ENCODE results near the gene BTF3.

Gene BTF3

GRCh38 chr5:73550016-73550415 is 51.8 kb downstream of the BTF3 start:
- no peak for ATAC-seq
- TF ChIP-seq ZC3H10 (CRISPR knock-in tag; IDR thresholded peaks at IDR 0.05) (no peak), POU6F1 (CRISPR knock-in tag; IDR thresholded peaks at IDR 0.05; ENCODE audit: borderline replicate concordance, low read depth) (no peak), ISL1 (CRISPR knock-in tag; IDR thresholded peaks at IDR 0.05) (no peak), ZNF8 (CRISPR knock-in tag; IDR thresholded peaks at IDR 0.05) (no peak), ZFP3 (CRISPR knock-in tag; IDR thresholded peaks at IDR 0.05) (no peak), TOX (CRISPR knock-in tag; IDR thresholded peaks at IDR 0.05; ENCODE audit: borderline replicate concordance) (no peak), BACH2 (CRISPR knock-in tag; IDR thresholded peaks at IDR 0.05; ENCODE audit: borderline replicate concordance) (no peak), PPARA (CRISPR knock-in tag; IDR thresholded peaks at IDR 0.05; ENCODE audit: borderline replicate concordance) (no peak), OSR1 (CRISPR knock-in tag; IDR thresholded peaks at IDR 0.05) (no peak), TSHZ2 (CRISPR knock-in tag; IDR thresholded peaks at IDR 0.05) (no peak), TCF4 (CRISPR knock-in tag; IDR thresholded peaks at IDR 0.05; ENCODE audit: borderline replicate concordance) (no peak), ZNF70 (CRISPR knock-in tag; IDR thresholded peaks at IDR 0.05) (no peak), RARB (CRISPR knock-in tag; IDR thresholded peaks at IDR 0.05) (no peak)

GRCh38 chr5:73552642-73553041 is 54.4 kb downstream of the BTF3 start:
- TF ChIP-seq ZC3H10 (CRISPR knock-in tag; IDR thresholded peaks at IDR 0.05) = no peak
- no peak for TF ChIP-seq CSRNP3 (CRISPR knock-in tag; IDR thresholded peaks at IDR 0.05)
- no peak for TF ChIP-seq ZFP30 (CRISPR knock-in tag; IDR thresholded peaks at IDR 0.05)
- TF ChIP-seq ZNF565 (CRISPR knock-in tag; conservative IDR thresholded peaks at IDR 0.05; ENCODE audit: low read depth) = no peak
- TF ChIP-seq TCF4 (CRISPR knock-in tag; IDR thresholded peaks at IDR 0.05; ENCODE audit: borderline replicate concordance) = no peak
- no peak for TF ChIP-seq TOX (CRISPR knock-in tag; IDR thresholded peaks at IDR 0.05; ENCODE audit: borderline replicate concordance)
- no peak for TF ChIP-seq POU6F1 (CRISPR knock-in tag; IDR thresholded peaks at IDR 0.05; ENCODE audit: borderline replicate concordance, low read depth)
- no peak for TF ChIP-seq RARB (CRISPR knock-in tag; IDR thresholded peaks at IDR 0.05)
- TF ChIP-seq ISL1 (CRISPR knock-in tag; IDR thresholded peaks at IDR 0.05) = no peak
- no peak for TF ChIP-seq ZNF70 (CRISPR knock-in tag; IDR thresholded peaks at IDR 0.05)
- TF ChIP-seq TSHZ2 (CRISPR knock-in tag; IDR thresholded peaks at IDR 0.05) = no peak
- TF ChIP-seq ESRRG (CRISPR knock-in tag; IDR thresholded peaks at IDR 0.05) = no peak
- ATAC-seq = no peak
